Measurements from ENCODE around the gene FRMD8.

Gene FRMD8, protein sequence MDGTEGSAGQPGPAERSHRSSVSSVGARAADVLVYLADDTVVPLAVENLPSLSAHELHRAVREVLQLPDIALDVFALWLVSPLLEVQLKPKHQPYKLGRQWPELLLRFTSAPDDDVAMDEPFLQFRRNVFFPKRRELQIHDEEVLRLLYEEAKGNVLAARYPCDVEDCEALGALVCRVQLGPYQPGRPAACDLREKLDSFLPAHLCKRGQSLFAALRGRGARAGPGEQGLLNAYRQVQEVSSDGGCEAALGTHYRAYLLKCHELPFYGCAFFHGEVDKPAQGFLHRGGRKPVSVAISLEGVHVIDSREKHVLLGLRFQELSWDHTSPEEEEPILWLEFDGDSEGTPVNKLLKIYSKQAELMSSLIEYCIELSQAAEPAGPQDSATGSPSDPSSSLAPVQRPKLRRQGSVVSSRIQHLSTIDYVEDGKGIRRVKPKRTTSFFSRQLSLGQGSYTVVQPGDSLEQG

DNA sequence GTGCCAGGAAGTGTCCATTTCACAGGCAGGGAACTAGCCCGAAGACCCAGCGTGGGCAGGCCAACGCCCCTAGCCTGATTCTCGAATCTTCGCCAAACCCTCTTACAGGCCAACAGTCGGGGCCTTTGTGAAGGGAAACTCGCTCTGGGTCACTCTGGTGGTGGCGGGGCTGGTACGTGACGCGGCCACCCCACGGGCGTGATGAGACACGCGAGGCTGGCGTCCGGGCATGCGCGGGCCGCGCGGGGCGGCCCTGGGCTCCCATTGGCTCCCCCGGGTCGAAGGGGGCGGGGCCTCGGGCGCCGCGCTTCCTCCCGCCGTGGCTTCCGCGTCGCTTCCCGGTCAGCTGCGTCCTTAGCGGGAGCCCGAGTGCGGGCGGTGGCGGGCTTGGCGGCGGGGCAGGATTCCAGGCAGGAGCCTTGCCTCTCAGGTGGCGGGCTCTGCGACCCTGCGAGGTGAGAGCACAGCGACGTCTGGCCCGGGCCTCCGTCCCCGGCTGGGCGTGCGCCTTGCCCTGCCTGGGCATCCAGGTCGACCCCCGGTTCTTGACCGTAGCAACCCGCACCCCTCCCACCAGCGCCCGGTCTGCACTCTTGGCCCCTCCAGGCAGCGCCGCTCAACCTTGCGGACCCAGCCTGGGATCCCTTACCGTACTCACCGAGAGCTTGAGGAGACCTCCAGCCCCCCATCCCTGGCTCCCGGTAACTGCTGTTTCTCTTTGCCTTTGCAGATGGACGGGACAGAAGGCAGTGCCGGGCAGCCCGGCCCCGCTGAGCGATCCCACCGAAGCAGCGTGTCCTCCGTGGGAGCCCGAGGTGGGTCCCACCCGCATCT lies at the start of gene FRMD8:
TSS of gene FRMD8 (plus strand) at position 331 of the 834 bp plus-strand sequence. CDS start at position 731, 400 bp downstream.
- DNase-seq (ENCODE audit: low read depth), result peak; percentile 39

DNA sequence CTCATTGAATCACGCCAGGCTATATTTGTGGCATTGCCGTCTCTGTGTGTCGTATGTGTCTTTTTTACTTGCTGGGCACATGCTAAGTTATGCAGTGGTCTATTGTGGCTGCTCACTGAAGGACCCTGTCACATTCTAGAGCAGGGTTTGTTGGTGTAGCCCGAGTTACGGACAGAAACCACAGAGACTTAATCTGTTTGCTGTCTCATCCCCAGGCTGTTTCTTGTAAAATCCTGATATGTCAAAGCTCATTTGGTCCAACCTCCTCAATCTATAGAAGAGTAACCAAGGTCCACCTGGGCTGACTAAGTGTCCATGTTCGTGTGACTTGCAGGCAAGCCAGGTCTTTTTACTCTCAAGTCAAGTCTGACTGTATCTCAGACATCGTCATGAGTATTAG lies 47.8 kb upstream of the FRMD8 start:
- DNase-seq (ENCODE audit: low read depth), result no peak

DNA sequence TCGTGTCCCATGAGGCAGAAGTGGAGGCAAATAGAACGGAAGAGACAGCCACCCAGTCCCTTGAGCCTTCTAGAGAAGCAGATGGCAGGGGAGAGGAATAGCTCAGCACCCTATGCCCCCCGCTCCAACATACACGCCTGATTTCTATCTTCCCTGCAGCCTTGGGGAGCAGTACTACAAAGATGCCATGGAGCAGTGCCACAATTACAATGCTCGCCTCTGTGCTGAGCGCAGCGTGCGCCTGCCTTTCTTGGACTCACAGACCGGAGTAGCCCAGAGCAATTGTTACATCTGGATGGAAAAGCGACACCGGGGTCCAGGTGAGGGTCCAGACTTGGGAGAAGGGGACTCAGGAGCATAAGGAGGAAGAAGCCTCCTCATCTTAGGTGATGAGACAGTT lies 46.2 kb upstream of the FRMD8 start:
- no peak for DNase-seq (ENCODE audit: low read depth)

DNA sequence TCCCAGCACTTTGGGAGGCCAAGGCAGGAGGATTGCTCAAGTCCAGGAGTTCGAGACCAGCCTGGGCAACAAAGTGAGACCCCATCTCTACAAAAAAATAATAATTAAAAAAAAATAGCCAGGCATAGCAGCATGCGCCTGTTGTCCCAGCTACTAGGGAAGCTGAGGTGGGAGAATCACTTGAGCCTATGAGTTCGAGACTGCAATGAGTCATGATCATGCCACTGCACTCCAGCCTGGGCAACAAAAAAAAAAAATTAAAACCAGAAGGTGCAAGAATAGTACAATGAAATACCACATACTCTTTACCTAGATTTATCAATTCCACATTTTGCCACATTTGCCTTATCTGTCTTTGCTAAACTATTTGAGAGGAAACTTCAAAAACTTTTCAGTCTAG lies 44.6 kb upstream of the FRMD8 start:
- no peak for DNase-seq (ENCODE audit: low read depth)

DNA sequence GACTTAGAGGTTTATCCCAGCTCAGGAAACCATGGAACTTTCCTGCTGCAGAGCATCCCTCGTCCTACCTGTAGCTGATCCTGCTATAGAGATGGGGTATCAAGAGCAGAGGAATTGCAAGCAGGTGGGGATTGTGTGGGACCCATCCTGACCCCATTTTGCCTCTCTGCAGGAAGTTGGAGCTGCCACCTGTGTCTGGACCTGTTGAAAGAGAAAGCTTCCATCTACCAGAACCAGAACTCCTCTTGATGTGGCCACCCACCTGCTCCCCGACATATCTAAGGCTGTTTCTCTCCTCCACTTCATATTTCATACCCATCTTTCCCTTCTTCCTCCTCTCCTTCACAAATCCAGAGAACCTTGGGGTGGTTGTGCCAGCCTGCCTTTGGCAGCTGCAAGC lies 34.9 kb upstream of the FRMD8 start:
- DNase-seq (ENCODE audit: low read depth), result no peak

DNA sequence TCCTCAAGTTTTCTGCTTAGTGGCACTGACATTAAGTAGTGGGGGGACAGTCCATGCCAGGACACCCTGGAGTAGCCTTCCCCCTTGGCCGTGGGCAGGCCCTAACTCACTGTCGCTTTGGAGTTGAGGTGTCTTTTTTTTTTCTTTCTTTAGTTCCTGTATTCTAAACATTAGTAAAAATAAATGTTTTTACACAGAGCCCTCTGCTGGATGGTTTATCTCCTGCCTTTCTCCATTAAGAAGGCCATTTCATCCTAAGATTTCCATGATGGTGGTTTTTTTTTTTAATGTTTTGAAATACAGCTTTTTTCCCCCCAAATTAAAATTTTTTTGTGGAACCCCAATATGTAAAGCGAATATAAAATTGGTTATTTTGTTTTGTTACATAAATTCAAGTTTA lies 33.7 kb upstream of the FRMD8 start:
- no peak for DNase-seq (ENCODE audit: low read depth)

DNA sequence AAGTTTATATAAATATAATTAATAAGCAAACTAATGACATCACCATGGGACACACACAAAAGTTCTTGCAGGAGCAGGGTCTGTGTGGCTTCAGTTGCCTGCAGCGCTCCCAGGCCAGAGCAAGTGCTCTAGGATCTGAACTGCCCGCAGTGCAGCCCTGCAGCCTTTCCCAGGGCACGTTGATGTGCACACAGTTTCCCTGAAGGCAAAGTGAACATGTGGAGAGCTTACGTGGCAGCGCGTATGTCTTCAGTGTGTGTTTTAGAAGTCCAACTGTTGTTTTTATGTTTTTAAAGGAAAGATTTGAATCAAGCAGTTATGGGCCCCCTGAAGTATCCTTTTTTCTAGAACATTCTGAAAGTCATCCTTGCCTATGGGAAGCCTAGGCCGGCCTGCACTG lies 33.1 kb upstream of the FRMD8 start:
- no peak for DNase-seq (ENCODE audit: low read depth)

DNA sequence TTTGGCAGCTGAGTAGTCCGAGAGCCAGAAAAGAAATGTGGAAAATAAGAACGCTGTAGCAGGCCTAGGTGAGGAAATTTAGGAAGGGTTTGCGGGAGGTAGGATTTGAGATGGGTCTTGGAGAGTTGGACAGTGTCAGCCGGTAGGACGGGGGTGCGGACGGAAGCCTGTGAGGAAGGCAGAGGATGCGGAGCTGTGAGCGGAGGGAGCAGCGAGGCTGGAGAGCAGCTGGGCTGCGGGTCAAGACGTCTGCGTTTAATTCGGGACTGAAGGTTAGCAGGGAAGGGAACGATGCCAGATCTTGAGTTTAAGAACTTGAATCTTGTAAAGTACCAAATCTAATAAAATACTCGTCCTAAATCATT lies 32.6 kb upstream of the FRMD8 start:
- DNase-seq (ENCODE audit: low read depth), result no peak

DNA sequence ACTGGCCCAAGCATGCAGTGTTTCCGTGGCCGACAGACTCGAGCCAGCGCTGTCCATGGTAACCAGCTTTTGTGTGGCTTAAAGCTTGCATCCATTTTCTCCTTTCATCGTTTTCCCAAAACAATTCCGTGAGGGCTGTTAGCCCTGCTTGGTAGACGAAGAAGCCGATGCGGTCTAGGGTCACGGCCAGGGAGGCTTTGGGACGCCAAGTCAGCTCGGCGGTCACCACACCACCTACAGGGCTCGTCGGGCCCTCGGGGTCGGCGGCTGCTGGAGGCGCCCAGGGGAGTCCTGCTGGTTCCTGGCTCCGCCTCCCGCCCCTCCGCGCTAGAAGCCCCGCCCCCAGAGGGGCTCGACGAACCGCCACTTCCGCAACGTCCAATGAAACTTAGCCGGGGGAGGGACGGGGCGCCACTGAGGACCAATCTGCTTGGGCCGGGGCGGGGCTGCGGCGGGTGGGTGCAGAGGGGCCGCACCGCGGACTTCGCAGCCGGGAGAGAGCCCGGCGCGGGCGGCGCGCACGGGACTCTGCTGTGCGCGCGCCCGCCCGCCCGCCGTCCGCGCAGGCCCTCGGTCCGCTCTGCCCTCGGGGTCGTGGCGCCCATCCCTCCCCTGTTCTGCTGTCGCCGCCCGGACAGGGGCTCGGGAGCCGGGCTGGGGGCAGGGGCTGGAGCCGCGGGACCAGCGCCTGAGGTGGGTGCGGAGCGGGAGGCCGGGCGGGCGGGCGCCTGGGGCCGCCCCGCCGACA lies 32.0 kb upstream of the FRMD8 start, which contains the start of gene TIGD3:
TSS of gene TIGD3 (plus strand) at position 487 of the 748 bp plus-strand sequence. CDS start 1,058 bp downstream, outside the sequence.
- peak; percentile 59 for DNase-seq (ENCODE audit: low read depth)

DNA sequence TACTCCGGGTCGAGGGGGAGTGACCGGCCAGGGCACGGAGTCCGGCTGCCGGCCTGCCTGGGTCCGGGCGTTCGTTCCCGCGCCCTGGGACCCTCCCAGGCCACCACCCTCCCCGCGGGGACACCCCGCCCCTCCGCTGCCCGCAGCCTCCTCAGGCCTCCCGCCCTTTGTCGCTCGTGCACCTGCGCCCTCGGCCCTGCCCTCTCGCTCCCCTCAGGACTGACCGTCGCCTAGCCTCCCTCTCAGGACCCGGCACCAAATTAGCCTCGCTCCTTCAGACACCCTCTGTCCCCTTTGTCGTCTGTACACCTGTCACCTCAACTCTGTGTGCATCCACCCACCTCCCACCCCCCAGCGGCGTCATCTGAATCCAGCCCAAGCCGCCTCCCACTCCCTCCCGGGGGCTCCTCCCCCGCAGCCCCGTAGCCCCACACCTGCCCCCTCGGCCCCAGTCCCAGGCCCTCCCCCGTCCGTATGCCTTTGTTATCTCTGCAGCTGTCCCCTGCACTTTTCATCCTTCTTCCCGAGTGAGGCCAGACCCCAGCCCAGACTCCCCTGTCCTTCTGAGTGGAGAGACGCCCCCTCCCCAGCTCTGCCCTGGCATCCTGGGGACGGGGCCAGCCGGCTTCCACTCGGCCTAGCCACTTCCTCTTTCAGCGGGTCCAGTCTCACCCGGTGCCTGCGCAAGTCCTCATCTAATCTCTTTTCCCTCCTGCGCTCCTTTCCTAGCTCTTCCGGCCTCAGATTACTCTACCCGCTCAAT lies 31.2 kb upstream of the FRMD8 start:
- no peak for DNase-seq (ENCODE audit: low read depth)

DNA sequence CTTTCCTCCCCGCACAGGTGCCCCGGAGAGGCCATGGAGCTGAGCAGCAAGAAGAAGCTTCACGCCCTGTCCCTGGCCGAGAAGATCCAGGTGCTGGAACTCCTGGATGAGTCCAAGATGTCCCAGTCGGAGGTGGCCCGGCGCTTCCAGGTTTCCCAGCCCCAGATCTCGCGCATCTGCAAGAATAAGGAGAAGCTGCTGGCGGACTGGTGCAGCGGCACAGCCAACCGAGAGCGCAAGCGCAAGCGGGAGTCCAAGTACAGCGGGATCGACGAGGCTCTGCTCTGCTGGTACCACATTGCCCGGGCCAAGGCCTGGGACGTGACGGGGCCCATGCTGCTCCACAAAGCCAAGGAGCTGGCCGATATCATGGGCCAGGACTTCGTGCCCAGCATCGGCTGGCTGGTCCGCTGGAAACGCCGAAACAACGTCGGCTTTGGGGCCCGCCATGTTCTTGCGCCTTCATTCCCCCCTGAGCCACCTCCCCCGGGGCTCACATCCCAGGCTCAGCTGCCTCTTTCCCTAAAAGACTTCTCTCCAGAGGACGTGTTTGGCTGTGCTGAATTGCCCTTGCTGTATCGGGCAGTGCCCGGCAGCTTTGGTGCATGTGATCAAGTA lies 30.6 kb upstream of the FRMD8 start:
- DNase-seq (ENCODE audit: low read depth), result no peak

DNA sequence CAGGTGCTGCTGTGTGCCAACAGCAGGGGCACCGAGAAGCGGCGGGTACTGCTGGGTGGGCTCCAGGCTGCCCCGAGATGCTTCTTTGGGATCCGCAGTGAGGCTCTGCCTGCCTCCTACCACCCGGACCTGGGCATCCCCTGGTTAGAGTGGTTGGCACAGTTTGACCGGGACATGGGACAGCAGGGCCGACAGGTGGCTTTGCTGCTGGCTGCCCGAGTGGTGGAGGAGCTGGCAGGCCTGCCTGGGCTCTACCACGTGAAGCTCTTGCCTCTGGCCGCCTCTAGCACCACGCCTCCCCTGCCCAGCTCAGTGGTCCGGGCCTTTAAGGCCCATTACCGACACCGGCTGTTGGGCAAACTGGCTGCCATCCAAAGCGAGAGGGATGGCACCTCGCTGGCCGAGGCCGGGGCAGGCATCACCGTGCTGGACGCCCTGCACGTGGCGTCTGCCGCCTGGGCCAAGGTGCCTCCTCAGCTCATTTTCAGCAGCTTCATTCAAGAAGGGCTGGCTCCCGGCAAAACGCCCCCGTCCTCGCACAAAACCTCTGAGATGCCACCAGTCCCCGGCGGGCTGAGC lies 30.0 kb upstream of the FRMD8 start:
- no peak for DNase-seq (ENCODE audit: low read depth)

DNA sequence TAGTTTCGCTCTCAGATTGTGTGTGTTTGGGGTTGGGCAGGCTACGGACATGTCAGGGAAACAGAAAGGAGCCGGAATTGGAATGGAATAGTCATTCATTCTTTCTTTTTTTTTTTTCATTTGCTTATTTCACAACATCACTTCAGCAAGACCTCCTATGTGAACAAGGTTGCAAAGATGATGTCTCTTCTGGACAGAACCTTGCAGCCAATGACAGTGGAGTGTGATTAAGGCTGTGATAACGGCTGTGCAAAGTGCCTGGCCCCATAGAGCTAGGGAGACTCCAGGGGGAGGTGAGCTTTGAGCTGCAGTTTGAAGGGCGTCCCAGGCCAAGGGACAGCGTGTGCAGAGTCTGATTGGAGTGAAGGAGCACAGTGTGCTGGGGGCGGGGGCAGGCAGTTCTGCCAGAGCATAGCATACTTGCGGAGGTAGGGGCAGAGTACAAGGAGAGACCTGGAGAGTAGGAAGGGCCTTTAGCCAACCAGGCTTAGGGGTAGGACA lies 28.5 kb upstream of the FRMD8 start:
- no peak for DNase-seq (ENCODE audit: low read depth)

DNA sequence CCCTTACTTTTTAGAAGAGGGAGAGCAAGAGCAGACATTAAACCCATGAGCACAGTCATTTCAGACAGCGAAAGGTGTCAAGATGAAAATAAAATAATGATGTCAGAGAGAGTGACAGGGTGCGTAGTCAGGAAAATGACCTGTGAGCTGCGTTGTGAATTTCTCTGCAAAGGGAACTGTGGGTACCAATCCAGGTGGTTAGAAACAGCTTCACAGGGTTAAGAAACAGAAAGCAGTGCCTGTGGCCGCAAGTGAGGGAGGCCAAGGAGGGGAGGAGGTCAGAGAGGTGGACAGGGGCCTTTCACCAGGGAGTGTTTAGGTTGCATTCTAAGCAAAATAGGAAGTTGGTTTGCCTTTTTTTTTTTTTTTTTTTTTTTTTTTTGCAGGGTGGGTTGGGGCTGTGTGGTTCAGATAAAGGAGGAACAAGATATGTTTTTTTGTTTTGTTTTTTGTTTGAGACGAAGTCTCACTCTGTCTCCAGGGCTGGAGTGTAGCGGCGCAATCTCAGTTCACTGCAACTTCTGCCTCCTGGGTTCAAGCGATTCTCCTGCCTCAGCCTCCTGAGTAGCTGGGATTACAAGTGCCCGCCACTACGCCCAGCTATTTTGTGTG lies 24.0 kb upstream of the FRMD8 start:
- no peak for DNase-seq (ENCODE audit: low read depth)

DNA sequence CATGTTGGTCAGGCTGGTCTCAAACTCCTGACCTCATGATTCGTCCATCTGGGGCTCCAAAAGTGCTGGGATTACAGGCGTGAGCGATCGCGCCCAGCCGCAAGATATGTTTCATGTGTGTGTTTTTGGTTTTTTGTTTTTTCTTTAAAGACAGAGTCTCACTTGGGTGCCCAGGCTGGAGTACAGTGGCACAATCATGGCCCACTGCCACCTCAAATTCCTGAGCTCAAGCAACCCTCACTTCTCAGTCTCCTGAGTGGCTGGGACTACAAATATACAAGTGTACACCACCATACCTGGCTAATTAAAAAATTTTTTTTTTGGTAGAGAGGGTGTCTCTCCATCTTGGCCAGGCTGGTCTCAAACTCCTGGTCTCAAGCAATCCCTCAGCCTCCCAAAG lies 23.5 kb upstream of the FRMD8 start:
- no peak for DNase-seq (ENCODE audit: low read depth)

DNA sequence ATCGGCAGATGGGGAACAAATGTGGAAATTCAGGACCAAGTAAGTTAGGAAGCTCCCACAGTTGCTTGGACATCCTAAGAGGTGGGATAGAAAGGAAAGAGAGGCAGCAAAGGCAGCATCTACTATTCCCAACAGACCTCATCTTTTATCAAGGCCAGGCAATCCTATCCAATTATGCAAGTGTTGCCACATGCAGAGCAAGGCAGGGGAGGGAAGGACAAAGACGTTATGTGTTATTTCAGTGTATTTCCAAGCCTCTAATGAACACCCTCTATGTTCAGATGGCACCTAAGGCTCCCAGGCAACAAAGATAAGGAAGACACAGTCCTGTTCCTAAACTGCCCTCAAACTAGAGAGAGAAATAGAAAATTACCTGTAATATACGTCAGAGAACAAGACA lies 22.7 kb upstream of the FRMD8 start:
- DNase-seq (ENCODE audit: low read depth), result no peak

DNA sequence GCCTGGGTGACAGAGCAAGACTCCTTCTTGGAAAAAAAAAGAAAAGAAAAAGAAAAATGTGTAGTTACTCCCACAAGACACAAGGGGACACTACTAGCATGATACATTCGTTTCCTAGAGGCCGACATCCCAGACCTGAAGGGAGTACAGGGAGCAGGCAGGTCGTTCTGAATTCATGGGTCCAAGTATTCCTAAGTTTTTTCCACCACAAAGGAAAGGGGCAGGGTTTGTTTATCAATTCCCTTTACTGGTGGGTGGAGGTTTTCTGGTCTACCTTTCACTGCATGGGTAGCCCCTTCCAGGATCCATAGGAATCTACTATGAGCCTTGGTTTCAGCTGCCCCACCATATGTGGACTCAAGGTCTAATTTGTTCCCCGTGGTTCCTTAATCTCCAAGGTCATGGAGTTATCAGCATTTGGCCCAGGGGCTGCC lies 20.1 kb upstream of the FRMD8 start:
- DNase-seq (ENCODE audit: low read depth), result no peak

DNA sequence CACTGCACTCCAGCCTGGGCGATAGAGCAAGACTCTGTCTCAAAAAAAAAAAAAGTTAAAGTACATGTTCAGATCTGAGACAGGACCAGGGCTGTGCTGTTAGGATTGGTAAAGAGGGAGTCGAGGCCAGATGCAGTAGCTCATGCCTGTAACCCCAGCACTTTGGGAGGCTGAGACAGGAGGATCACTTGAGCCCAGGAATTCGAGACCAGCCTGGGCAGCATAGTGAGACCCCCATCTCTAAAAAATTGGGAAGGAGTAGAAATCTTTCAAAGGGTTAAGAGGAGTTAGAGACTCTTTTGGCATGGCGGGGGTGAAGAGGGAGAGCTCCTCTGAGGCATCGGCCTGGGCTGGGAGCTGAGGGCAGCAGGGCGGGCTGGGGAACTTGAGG lies 15.8 kb upstream of the FRMD8 start:
- DNase-seq (ENCODE audit: low read depth), result no peak

DNA sequence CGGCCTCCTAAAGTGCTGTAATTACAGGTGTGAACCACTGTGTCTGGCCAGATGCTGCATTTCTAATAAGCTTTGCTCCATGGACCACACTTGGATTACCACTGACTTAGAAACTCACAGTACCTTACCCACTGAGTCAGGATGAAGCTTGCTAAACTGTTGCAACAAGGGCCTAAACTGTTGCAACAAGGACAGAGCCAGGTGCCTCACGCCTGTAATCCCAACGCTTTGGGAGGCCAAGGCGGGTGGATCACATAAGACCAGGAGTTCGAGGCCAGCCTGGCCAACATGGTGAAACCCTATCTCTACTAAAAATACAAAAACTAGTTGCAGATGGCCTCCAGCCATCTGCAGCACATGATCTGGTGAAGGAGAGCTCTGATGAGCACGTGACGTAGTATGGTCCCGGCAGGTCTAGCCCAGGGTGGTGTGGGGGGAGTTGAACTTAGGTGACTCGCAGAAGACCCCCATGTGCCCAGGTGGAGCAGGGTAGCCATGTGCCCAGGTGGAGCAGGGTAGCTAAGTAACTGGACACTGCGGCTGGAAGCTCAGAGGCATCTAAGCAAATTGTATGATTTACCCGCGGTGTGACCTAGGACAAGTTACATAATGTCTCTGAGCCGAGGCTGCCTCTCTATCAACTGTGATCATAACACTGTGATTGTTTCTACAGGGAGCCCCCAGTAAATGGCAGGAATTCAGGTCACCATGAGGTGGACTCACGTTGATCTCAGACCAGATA lies 12.4 kb upstream of the FRMD8 start:
- DNase-seq (ENCODE audit: low read depth), result no peak
